Lung (tissue), 12 donors: ENCODE results near the gene RAB8B. TPM values are rescaled to one million over a fixed set of nuclear protein-coding genes. Genes with fewer than 3 reads are reported as not detected.

ENCODE experiments used
- ATAC-seq: fragments of 200-7000 bp; cut with Tn5 transposase; one replicate; pipeline ENCODE4 v1.9.1; 2020; ENCODE audit warnings: moderate number of reproducible peaks; ENCODE audit not compliant: insufficient read depth, low FRiP score
- DNase-seq, 3 donors: peaks; one replicate each; pipeline ENCODE4 v3.0.0-alpha.2; 2013 to 2017
- H3K27ac ChIP-seq, 2 donors: one replicate each; pipeline ENCODE4 v1.5.1; 2013; ENCODE audit warnings: mild to moderate bottlenecking in 2 of 2, moderate library complexity in 2 of 2, control low read depth in 1 of 2, inconsistent platforms in 1 of 2, low read depth in 1 of 2, low read length in 1 of 2
- H3K27me3 ChIP-seq, 3 donors: one replicate each; pipeline ENCODE4 v1.5.1; 2013; ENCODE audit warnings: low read length in 2 of 3; ENCODE audit not compliant: control insufficient read depth in 3 of 3, insufficient read depth in 3 of 3
- H3K36me3 ChIP-seq, 4 donors: one replicate each; pipeline ENCODE4 v1.5.1; 2013; ENCODE audit warnings: low read length in 4 of 4, mild to moderate bottlenecking in 1 of 4, moderate library complexity in 1 of 4; ENCODE audit not compliant: control insufficient read depth in 4 of 4, insufficient read depth in 4 of 4
- H3K4me1 ChIP-seq, 5 donors: one replicate each; pipeline ENCODE4 v1.5.1; 2013; ENCODE audit warnings: low read length in 5 of 5, mild to moderate bottlenecking in 2 of 5, moderate library complexity in 1 of 5; ENCODE audit not compliant: control insufficient read depth in 5 of 5, insufficient read depth in 5 of 5
- H3K4me3 ChIP-seq: one replicate; pipeline ENCODE4 v1.5.1; 2013; ENCODE audit warnings: mild to moderate bottlenecking, control low read depth, moderate library complexity
- H3K9ac ChIP-seq, 2 donors: one replicate each; pipeline ENCODE4 v1.5.1; 2013; ENCODE audit warnings: low read length in 2 of 2, control low read depth in 1 of 2; ENCODE audit not compliant: insufficient read depth in 1 of 2
- H3K9me3 ChIP-seq, 4 donors: one replicate each; pipeline ENCODE4 v1.5.1; 2013; ENCODE audit warnings: low read length in 3 of 4, mild to moderate bottlenecking in 1 of 4, moderate library complexity in 1 of 4; ENCODE audit not compliant: control insufficient read depth in 4 of 4, insufficient read depth in 3 of 4
- WGBS, 2 donors: extraction: QIAGEN DNeasy Blood & Tissue Kit; methylation state at CpG; one replicate each; pipeline ENCODE4 v1.1.7; 2013; 5-methylcytosine and 5-hydroxymethylcytosine counted together
- polyA plus RNA-seq, 2 donors: library from polyadenylated mRNA; stranded (reverse); fragments of 200-250 nt; gene quantifications; one replicate each; pipeline ENCODE4 v1.2.1, GENCODE V29; 2013
- total RNA-seq, 2 donors: library from RNA; depleted of rRNA in 1 of 2; stranded (reverse); fragments of >200 nt in 1 of 2; gene quantifications; one replicate each; pipeline ENCODE4 v1.2.1, GENCODE V29; 2014 to 2021
- TF ChIP-seq, protein P1 (sequence below): IDR thresholded peaks from 2 replicates; pipeline ENCODE4 v1.5.1; 2012; ENCODE audit warnings: mild to moderate bottlenecking; ENCODE audit errors: control extremely low read depth, extremely low read depth
- donor health status: control.
- donor health status: control.
- donor health status: Bipolar disorder and iron deficiency.
- donor health status: healthy.
- donor health status: DM: yes; HTN: yes; CAD: no.

RAB8B gene
- total and polyA plus RNA-seq, 4 donors, result 10.0 to 88.9 (median 35.7) TPM

DNA sequence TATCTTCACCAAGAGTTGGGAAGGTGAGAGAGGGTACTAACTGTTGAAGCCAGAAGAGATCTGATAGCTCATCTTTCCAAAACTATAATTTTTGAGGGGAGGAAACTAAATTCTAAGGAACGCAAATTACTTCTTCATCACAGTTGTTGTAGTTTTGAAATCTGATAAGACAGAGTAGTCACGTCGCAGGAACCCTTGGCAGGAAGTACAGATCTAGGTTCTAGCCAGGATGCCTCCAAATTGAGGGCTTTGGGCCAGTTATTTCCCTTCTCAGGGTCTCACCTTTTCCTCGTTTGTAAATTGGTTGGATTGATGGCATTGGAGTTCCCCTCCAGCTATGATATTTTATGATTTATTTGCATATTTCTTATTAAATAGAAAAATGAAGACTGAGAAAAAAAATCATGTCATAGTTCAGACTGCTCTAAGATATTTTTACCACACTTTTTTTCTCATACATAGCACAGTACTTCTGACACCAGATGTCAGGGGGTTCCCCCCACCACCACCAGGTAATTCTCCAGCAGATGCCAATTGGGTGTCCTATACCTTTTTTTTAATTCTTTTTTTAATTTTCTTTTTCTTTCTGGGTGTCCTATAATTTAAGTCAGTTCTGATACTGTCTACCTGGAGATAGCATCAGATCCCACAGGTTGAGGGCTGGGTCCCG, 55.7 kb downstream of the RAB8B start:
- 39 to 47% methylated on average over 5 of the region's 5 CpGs for WGBS, 2 donors
- no peaks in the 10 kb centered on the region for H3K9me3 ChIP-seq
- H3K4me1 ChIP-seq, result peaks cover 0 to 29% (median 20%) of the 10 kb centered on the region in 5 donors
- TF ChIP-seq, protein P1, sequence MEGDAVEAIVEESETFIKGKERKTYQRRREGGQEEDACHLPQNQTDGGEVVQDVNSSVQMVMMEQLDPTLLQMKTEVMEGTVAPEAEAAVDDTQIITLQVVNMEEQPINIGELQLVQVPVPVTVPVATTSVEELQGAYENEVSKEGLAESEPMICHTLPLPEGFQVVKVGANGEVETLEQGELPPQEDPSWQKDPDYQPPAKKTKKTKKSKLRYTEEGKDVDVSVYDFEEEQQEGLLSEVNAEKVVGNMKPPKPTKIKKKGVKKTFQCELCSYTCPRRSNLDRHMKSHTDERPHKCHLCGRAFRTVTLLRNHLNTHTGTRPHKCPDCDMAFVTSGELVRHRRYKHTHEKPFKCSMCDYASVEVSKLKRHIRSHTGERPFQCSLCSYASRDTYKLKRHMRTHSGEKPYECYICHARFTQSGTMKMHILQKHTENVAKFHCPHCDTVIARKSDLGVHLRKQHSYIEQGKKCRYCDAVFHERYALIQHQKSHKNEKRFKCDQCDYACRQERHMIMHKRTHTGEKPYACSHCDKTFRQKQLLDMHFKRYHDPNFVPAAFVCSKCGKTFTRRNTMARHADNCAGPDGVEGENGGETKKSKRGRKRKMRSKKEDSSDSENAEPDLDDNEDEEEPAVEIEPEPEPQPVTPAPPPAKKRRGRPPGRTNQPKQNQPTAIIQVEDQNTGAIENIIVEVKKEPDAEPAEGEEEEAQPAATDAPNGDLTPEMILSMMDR, result no peak
- ATAC-seq (no peak), DNase-seq (peak in 1 of 3 donors; percentile 36)
- peaks cover 0 to 15% (median 6%) of the 10 kb centered on the region in 4 donors for H3K36me3 ChIP-seq
- no peak overlapping the region for H3K4me3 ChIP-seq
- H3K27me3 ChIP-seq, result no peaks in the 10 kb centered on the region
- H3K9ac ChIP-seq, result peak overlapping the region in 1 of 2 donors; percentile 57
- H3K27ac ChIP-seq, result peak overlapping the region in 1 of 2 donors; percentile 33

DNA sequence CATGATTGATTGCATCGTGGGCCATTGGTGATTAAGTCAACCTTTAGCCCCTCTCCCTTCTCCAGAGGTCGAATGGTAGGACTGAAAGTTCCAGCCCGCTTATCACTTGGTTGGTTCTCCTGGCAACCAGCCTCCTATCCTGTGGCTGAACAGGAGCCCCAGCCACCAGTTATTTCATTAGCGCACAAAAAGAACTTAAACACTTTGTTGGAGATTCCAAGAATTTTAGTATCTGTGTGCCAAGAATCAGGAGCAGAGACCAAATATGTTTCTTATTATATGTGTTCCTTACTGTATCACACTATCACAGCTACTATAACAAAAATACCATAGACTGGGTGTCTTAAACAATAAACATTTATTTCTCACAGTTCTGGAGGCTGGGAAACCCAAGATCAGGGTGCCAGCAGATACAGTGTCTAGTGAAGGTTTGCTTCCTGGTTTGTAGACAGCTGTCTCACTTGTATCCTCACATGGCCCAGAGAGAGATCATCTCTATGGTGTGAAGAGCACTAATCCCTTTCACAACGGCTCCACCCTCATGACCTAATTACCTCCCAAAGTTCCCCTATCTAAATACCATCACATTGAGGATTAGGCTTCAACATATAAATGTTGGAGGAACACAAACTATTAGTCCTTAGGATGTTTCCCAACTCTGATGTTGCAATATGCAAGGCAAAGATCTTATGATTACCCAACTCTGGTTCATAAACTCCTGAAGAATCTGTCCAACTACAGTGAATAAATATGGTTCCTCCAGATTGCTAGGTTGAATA, 57.5 kb downstream of the RAB8B start:
- Histone ChIP-seq H3K9ac (no peak overlapping the region), H3K4me1 (peaks cover 0 to 26% (median 16%) of the 10 kb centered on the region in 5 donors), H3K9me3 (no peaks in the 10 kb centered on the region), H3K27me3 (no peaks in the 10 kb centered on the region), H3K27ac (peak overlapping the region in 1 of 2 donors; percentile 85), H3K4me3 (no peak overlapping the region), H3K36me3 (peaks cover 0 to 27% (median 13%) of the 10 kb centered on the region in 4 donors)
- 65 to 72% methylated on average over 5 of the region's 5 CpGs for WGBS, 2 donors
- TF ChIP-seq, protein P1, result no peak
- ATAC-seq, result peak; percentile 74
- DNase-seq, result peak in 2 of 3 donors; percentile 68 to 85

DNA sequence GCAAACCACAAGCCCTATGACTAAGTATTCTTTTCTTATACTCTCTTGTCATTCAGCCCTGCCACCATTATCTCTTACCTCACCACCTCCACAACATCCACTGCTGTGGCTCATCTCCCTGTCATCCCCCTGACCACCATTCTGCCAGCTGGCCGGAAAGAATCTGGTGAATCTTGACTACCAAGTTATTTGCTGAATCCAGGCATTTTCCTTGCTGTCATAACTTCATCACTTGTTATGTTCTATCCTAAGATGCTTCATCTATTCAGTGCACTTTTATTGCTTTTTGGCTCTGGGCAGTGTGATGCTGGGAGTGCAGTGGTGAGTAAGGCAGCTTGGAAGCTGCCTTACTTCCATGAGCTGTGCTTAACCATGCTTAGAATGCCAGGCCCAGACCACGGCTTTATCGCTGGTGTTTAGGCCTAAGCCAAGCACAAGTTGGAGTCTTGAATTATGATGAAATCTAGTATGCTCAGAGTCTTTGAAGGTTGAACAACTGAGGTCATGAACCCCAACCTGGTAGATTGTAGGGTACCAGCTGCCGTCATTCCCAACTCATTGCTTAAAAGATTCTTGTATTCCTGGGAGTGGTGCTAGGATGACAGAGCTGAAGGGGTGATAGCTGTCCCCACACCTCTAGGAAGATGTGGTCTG, 61.0 kb downstream of the RAB8B start:
- Histone ChIP-seq H3K27me3 (no peaks in the 10 kb centered on the region), H3K9me3 (no peaks in the 10 kb centered on the region), H3K9ac (no peak overlapping the region), H3K4me3 (no peak overlapping the region), H3K4me1 (peaks cover 0 to 7% (median 4%) of the 10 kb centered on the region in 5 donors), H3K27ac (no peak overlapping the region), H3K36me3 (peaks cover 0 to 27% (median 16%) of the 10 kb centered on the region in 4 donors)
- no peak for ATAC-seq
- TF ChIP-seq, protein P1, result no peak
- WGBS, 2 donors, result 93 to 94% methylated on average over 4 of the region's 4 CpGs
- no peak for DNase-seq
